Measurements from ENCODE around the gene PGGHG.
"Not testable (repeated sequence)": the region's sequence is repeated elsewhere in the genome, so short reads cannot be mapped to it uniquely, and the experiment has no call there.

PGGHG gene

DNA sequence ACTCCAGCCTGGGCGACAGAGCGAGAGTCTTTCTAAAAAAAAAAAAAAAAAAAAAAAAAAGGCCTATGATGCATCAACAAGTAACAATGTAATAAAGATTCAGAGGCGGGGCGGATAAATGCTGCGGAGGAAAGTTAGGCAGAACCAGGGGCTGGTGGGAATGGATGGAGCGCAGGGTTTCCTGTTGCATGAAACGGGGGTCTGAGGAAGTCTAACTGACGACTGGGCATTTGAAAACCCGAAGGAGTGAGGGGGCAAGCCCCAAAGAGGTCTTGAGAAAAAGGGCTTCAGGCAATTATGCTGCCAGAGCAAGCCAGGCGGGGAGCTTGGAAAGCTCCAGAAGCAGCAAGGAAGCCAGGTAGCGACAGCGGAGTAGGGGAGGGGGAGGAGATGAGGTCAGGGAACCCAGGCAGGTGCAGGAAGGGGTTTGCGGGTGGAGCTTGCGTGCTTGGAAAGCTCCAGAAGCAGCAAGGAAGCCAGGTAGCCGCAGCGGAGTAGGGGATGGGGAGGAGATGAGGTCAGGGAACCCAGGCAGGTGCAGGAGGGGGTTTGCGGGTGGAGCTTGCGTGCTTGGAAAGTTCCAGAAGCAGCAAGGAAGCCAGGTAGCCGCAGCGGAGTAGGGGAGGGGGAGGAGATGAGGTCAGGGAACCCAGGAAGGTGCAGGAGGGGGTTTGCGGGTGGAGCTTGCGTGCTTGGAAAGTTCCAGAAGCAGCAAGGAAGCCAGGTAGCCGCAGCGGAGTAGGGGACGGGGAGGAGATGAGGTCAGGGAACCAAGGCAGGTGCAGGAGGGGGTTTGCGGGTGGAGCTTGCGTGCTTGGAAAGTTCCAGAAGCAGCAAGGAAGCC is 1.7 kb upstream of the PGGHG start:
- DNase-seq, result not testable (repeated sequence)

- no peak for DNase-seq
These were observed 977 bp upstream of the PGGHG start for GRCh38 chr11:287821-288477.

- DNase-seq, result no peak
These were observed 429 bp downstream of the PGGHG start for GRCh38 chr11:289398-289711.

DNA sequence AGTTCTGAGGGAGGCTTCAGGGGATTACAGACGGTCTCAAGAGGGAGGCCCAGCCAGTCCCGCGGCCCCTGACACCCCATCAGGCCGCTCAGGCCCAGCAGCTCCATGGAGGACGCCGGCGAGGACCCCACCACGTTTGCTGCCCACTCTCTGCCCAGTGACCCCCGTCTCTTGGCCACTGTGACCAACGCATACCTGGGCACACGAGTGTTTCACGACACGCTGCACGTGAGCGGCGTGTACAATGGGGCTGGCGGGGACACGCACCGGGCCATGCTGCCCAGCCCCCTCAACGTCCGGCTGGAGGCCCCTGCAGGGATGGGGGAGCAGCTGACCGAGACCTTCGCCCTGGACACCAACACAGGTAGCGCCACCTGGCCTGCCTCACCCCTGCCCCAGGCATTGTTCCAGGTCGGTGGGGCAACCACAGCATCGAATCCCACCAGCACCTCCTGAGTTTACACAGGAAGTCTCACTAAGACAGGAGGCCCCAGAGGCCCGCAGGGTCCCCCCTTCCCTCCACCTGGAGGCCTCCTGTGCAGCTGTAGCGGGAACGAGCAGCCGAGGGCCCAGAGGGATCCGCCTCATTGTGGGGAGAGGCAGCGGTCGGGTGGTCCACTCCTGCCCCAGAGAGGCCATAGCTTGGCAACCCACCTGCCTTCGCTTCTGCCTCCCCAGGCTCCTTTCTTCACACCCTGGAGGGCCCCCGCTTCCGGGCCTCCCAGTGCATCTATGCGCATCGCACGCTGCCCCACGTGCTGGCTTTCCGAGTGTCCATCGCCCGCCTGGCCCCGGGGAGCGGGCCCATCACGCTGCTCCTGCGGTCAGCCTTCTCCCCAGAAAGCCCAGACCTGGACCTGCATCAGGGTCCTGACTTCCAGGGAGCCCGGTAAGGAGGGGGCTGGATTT is 1.0 kb downstream of the PGGHG start:
- no peak for DNase-seq

DNA sequence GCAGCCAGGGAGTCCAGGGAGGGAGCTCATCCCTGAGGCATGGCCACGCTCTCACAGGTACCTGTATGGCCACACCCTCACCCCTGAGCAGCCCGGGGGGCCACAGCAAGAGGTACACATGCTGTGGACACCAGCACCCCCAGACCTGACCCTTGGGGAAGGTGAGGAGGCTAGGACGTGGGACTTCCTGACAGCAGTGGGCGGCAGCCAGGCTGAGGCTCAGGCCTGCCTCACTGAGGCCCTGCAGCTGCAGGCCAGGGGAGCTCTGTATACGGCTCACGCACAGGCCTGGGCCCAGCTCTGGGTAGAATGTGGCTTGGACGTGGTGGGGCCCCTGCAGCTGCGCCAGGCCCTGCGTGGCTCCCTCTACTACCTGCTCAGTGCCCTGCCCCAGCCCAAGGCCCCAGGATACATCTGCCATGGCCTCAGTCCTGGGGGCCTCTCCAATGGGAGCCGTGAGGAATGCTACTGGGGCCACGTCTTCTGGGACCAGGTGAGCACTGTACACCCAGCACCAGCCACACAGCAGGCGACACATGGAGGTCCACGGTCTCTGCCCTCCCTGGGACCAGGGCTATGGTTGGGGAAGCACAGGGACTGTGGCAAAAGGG is 1.8 kb downstream of the PGGHG start:
- DNase-seq, result no peak

- no peak for DNase-seq
These were observed 2.6 kb downstream of the PGGHG start for GRCh38 chr11:291281-292210.

DNA sequence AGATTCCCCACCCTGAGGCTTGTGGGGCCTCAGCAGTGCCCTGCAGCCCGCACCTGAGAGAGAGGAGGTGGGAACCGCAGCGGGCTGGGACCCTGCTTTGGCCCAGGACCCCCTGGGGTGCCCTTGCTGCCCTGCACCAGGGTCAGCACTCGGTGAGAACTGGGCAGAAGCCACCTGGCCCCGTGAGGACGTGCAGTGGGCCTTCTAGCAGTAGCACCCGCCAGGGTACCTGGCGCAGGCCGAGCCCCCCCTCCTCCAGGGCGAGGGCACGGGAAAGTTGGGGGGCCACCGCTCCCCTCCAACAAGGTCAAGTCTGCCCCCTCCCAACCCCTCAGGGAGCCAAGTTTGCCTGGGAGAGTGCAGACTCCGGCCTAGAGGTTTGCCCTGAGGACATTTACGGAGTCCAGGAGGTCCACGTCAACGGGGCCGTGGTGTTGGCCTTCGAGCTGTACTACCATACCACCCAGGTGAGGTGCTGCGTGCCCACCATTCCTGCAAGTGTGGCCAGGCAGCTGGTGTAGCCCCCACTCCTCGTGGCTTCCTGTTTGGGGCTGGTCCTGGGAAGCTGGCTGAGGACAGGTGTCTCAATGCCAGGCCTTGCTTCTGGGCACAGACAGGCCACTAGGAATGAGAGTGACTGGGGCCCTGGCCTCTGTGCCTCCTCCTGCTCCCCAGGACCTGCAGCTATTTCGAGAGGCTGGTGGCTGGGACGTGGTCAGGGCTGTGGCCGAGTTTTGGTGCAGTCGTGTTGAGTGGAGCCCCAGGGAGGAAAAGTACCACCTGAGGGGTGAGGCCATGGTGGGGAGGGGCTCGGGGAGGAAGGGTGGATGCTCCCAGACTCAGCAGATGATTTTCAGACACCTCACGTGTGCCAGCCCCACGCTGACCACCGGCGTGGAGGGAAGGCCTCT is 3.5 kb downstream of the PGGHG start:
- no peak for DNase-seq

- DNase-seq, result no peak
These were observed 4.4 kb downstream of the PGGHG start for GRCh38 chr11:293271-293851.

DNA sequence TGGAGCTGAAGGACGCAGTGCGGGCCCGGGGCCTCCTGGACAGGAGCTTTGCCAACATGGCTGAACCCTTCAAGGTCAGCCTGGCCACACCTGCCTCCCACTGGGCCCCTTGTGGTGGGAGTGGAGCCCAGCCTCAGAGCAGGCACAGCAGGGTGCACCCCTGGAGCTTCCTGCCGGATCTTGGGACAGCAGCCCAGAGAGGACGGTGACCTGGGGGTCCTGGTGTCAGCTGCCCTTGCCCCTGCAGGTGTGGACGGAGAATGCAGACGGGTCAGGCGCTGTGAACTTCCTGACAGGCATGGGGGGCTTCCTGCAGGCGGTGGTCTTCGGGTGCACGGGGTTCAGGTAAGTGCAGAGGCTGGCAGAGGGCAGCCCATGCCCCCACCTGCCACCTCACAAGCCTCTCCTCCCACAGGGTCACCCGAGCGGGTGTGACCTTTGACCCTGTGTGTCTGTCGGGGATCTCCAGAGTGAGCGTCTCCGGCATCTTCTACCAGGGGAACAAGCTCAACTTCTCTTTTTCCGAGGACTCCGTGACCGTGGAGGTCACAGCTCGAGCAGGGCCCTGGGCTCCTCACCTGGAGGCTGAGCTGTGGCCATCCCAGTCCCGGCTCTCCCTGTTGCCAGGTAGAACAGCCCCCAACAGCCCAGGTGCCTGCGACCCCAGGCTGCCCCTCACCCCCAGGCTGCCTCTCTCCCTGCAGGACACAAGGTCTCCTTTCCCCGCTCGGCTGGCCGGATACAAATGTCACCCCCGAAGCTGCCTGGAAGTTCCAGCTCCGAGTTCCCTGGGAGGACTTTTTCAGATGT is 5.1 kb downstream of the PGGHG start:
- DNase-seq, result no peak

GRCh38 chr11:294780-295179 is 5.9 kb downstream of the PGGHG start:
- DNase-seq, result no peak

- no peak for DNase-seq
These were observed 6.6 kb downstream of the PGGHG start for GRCh38 chr11:295351-296170.

GRCh38 chr11:296171-297050 is 7.5 kb downstream of the PGGHG start:
- DNase-seq, result no peak

DNA sequence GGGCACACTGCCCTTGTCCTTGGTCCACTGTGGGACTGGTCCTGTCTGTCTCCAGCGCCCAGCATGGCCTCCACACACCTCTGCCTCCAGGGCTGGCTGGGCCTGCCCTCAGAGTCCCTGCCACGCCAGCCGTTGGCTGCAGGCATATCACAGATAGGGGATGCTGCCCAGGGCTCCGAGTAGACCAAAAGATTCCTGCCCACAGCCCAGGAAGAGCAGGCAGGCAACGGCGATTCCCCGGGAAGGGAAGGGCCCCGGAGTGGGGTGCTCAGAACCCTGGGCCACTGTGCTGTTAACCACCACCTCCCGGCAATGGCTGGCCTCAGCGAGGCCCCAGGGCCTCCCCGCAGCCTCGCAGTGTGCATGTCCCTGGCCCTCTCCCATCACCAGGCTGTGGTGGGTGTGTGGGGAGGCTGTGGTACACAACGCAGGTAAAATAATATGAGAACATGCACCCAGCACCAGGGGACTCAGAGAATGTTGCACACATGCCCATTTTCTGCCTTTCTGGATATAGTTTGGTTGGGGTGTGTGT is 8.2 kb downstream of the PGGHG start:
- DNase-seq, result no peak

GRCh38 chr11:297586-298405 is 8.9 kb downstream of the PGGHG start:
- no peak for DNase-seq

GRCh38 chr11:298406-299065 is 9.6 kb downstream of the PGGHG start:
- DNase-seq, result no peak
